COLO668 (cell line): ENCODE data around the gene SULT2B1.

ENCODE experiments used
- DNase-seq: peaks from one replicate; lab custom pipeline; 2025; ENCODE audit not compliant: unreplicated experiment; lab: John Stamatoyannopoulos, UW

Gene SULT2B1

GRCh38 chr19:48646722-48647216 is 94.8 kb downstream of the SULT2B1 start:
- no peak for DNase-seq

GRCh38 chr19:48648134-48648533 is 96.2 kb downstream of the SULT2B1 start:
- no peak for DNase-seq
